ENCODE results near the gene OBP2A.
"Not testable (repeated sequence)": the region's sequence is repeated elsewhere in the genome, so short reads cannot be mapped to it uniquely, and the experiment has no call there.

Gene OBP2A, protein sequence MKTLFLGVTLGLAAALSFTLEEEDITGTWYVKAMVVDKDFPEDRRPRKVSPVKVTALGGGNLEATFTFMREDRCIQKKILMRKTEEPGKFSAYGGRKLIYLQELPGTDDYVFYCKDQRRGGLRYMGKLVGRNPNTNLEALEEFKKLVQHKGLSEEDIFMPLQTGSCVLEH

DNA sequence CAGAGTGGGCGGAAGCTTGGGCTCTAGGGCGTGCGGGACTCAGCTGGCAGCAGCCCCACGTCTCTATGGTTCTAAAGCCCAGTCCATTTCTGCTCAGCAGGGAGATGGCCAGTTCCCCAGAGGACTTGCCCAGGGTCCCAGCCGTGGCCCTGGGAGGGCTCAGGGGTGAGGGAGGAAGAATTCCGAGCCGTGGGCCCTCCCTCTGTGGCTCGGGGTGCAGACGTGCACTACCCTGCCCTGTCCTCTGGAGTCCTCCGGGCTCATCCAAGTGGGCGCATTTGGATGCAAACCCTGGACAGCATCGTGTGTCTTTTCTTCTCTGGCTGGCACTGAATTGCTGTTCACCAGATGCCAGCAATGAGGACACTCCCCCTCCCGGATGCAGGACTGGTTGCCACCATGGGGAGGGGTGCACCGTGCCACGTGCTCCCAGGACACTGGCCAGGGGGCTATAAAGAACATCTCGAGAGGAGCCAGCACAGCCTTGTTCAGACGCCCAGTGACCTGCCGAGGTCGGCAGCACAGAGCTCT, at the start of gene OBP2A:
Gene OBP2A (plus strand): TSS at position 481 of the 531 bp plus-strand sequence. CDS start 55 bp downstream, outside the sequence.
- not testable (repeated sequence) for DNase-seq (ENCODE audit: low spot score)

DNA sequence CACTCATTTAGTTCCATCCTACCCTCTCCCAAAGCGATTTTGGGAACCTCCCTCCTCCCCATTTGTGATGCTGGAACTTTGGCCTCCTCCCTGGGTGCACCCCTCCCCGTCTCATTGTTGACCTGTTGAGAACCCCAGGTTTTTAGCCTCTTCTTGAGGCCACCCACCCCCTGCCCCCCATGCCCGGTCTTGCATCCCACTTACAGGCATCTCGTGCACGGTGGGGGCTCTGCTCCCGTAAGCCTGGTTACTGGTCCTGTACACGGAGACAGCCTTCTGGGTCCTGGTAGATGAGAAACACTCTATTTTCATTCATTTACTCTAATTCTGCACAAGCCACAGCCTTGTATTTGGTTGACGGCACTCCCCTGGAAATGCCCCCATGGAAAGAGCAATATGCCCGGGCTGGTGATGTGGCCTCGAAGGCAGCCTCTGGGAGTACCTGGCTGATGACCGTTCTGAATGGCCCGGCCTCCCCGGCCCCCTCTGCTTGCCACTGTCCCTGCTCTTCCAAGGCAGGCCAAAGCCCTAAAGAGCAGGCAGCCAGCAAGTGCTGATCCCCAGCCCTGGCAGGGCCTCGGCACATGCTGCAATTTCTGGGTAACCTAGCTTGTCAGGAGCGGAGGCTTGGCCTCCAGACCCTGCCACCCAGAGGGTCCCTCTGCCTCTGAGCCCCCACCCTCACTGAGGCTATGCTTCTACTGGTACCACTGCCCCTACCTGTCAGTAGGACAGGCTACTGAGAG, 47.4 kb upstream of the OBP2A start:
- no peak for DNase-seq (ENCODE audit: low spot score)

GRCh38 chr9:135499326-135500070, 46.4 kb upstream of the OBP2A start:
- DNase-seq (ENCODE audit: low spot score) = peak; percentile 75

- no peak for DNase-seq (ENCODE audit: low spot score)
These were observed 45.8 kb upstream of the OBP2A start for GRCh38 chr9:135500071-135500524.

DNA sequence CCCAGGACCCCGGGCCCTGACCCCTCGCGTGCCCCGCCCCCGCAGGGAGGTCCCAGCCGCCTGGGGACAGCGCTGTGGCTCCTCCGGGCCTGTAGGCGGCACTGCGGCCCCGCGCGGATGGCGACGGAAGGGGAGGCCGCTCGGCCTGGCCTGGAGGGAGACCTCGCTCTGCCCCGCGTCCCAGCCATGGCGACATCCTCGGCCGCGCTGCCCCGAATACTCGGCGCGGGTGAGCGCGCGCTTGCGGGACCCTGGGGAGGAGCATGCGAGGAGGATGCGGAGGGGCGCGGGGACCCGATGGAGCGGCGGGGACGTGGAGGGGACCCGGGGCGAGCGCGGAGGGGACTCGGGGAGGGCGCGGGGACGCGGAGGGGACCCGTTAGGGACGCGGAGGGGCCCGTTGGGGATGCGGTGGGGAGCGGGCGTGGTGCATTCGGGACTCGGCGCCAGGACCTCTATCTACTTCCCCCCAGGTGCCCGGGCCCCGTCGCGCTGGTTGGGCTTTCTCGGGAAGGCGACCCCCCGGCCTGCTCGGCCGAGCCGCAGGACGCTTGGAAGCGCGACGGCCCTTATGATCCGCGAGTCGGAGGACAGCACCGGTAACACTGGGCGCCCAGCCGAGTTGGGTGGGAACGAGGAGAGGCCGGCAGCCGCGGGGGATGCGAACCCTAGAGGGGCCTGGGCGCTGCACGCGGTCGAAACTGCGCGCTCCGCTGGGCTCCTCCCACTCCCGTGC, 45.2 kb upstream of the OBP2A start, which contains the start of gene MRPS2:
Gene MRPS2 (plus strand): TSS at position 158 of the 736 bp plus-strand sequence. CDS start 29 bp downstream, at position 187.
- DNase-seq (ENCODE audit: low spot score) = peak; percentile 89

GRCh38 chr9:135501261-135502167, 44.4 kb upstream of the OBP2A start:
- DNase-seq (ENCODE audit: low spot score) = peak; percentile 58

GRCh38 chr9:135502168-135502872, 43.6 kb upstream of the OBP2A start:
- no peak for DNase-seq (ENCODE audit: low spot score)

DNA sequence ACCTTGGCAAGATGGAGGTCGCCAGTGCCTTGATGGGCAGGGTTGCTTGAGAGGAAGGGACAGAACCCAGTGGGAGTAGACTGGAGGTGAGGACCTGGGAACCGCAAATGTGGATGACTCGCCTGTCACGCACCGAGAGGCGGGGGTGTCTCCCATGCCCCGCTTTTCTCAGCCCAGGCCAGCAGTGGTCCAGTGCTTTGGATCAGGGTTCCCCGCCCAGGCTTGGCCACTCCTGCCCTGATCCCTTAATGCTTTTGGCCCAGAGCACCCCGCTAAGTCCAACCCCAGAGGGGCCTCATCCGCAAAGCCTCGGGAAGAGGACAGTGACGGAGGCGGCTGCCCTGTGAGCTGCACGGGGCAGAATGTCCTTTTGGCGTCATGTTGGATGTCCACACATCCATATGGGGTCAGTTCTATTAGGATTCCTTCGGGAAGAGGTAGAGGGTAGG, 43.0 kb upstream of the OBP2A start:
- no peak for DNase-seq (ENCODE audit: low spot score)

DNA sequence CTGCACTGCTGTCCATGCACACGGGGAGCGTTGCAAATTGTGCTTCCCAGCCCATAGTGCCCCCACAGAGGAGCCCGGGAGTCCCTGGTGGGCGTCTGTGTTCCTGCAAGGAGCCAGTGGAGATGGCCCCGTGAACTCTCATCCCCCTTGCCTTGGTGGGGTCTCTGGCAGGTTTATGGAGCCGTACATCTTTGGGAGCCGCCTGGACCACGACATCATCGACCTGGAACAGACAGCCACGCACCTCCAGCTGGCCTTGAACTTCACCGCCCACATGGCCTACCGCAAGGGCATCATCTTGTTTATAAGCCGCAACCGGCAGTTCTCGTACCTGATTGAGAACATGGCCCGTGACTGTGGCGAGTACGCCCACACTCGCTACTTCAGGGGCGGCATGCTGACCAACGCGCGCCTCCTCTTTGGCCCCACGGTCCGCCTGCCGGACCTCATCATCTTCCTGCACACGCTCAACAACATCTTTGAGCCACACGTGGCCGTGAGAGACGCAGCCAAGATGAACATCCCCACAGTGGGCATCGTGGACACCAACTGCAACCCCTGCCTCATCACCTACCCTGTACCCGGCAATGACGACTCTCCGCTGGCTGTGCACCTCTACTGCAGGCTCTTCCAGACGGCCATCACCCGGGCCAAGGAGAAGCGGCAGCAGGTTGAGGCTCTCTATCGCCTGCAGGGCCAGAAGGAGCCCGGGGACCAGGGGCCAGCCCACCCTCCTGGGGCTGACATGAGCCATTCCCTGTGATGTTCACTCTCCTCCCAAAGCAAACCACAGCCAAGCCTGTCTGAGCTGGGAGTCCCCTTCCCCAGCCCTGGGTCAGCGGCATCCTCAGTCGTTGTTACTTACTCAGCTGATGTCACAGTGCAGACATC, 42.3 kb upstream of the OBP2A start:
- no peak for DNase-seq (ENCODE audit: low spot score)

GRCh38 chr9:135504262-135505243, 41.4 kb upstream of the OBP2A start:
- DNase-seq (ENCODE audit: low spot score) = peak; percentile 75

- no peak for DNase-seq (ENCODE audit: low spot score)
These were observed 40.3 kb upstream of the OBP2A start for GRCh38 chr9:135505406-135506187.

DNA sequence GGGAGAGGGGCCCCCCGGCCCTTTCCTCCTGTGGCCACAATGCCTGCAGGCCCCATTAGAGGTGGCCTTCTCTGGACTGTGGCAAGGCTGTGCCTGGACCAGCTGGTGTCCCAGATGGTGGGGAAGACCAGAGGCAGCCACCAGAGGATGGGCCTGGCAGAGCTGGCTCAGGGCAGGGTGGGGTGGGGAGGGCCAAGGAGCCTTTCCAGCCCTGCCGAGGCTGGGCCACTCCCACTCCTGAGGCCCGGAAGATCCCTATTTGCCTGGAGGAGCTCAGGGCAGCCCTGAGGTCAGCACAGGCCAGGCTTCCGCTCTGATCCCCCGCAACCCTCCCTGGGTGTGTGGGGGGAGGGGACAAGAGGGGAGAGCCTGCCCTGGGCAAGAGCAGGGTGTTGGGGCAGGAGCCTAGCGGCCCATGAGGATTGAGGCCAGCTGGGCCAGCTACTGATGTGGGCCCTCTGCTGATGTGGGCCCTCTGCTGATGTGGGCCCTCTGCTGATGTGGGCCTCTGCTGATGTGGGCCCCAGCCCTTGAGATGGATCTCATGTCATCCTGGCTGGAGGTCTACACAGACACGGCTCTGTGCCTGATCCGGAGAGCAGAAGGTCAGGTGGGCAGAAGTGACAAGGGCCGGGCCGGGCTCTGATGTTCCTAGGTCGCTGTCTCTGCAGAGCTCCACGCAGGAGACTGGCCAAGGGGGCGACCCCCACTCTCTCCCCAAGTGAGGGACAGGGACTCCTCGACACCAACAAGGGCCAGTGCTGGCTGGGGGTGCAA, 39.4 kb upstream of the OBP2A start:
- DNase-seq (ENCODE audit: low spot score) = no peak

DNA sequence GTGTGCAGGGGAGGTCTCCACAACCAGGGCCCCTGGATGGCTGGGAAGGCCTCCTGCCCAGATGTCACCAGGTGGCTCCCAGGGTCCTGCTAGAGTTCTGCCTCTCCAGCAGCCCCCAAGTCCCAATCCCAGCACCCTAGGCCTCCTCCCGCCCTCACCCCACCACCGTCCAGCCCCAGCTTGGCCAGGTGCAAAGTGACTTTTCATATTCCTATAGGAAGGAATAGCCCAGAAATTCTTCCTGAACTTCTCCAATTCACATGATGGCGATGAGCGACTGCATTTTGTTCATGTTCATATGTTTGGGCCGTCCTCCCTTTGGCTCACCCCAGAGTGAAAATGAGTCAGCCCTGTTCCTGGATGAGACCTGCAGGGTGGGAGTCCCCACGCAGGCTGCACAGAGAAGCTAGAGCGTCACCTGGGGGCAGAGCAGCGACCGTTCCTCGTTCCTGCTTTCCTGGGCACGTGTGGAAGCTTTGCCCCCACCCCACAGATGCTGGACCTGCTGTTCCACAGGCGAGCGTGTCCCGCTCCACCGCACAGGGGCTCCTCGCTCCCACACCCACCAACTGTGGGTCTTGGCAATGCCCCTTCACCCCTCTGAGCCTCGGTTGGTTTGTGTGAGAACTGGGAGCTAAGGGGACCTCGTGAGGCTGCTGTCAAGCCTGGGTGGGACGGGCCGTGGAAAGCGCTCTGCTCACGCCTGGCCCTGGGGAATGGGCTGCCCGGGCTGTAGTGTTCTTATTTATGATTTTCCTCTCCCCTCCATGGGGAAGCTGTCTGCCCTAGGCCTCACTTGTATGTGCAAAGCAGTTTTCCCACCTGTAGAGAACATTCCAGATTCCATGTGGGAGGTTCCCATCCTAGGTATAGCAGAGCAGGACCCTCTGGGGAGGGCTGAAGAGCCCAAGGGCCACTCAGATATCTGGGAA, 38.6 kb upstream of the OBP2A start:
- no peak for DNase-seq (ENCODE audit: low spot score)

DNA sequence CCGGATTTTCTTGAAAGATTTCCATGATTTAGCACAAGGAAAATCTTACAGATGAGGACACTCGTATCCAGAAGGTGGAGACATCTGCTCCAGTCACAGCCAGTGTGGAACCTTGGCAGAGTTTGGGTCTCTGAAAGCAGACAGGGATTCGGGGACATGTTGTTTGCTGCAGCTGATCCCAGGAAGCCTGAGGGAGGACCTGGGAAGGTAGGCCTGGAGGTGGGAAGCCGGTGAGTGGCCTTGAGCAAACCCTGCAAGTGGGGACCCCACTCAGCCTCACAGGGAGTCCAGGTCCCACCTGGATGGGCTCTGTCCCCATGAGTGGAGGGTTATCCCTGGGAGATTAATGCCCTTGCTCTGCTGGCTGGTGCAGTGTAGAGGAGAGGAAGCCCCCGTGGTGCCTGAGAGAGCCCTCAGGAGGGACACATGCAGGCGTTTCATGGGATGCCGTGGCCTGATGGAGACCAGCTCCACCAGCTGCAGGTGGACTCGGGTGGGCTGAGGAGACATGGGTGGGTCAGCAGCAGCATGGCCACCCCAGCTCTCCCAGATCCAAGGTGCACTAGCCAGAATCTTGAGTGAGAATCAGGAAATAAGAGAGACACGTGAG, 37.6 kb upstream of the OBP2A start:
- no peak for DNase-seq (ENCODE audit: low spot score)

- DNase-seq (ENCODE audit: low spot score) = no peak
These were observed 36.5 kb upstream of the OBP2A start for GRCh38 chr9:135509458-135509857.
